HG03039 (cell line): ENCODE measurements around the gene SMIM34.
"Not testable (repeated sequence)": the region's sequence is repeated elsewhere in the genome, so short reads cannot be mapped to it uniquely, and the experiment has no call there.

Source experiments
- ATAC-seq: cut with Tn5 transposase; IDR thresholded peaks from one replicate; pipeline ENCODE4 v1.9.1; 2021; ENCODE audit warnings: mild to moderate bottlenecking, moderate library complexity; ENCODE audit not compliant: unreplicated experiment

SMIM34 gene

DNA sequence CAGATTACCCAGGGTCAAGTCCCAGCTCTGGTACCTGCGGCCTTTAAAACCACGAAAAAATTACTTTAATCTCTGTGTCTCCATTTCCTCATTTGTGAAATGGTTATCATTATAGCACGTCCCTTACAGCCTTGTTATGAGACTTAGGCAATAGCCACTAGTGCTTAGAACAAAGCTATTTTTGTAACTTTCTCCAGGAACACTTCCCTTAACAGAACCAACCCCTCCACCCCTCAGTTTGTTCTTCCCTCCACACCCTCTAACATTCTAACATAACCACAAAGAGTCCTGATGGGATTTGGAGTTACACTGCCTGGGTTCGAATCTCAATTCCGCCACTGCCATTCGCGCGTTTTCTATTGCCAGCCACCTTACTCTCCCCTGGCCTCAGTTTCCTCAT is 49.3 kb downstream of the SMIM34 start:
- ATAC-seq = not testable (repeated sequence)

DNA sequence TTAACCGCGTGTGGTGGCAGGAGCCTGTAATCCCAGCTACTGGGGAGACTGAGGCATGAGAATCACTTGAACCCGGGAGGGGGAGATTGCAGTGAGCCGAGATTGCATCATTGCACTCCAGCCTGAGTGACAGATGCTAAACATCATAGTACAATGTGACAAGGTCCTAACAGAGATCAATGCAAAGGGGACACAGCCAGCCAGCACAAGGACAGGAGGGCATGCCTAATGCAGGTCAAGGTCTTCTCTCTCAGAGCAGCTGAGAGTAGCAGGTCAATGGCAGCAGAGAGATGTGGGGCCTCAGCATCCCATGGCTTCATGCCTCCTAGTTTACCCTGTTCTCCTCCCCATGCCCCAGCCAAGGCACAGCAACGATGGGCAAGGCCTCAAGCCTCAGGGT is 51.4 kb downstream of the SMIM34 start:
- ATAC-seq = no peak

DNA sequence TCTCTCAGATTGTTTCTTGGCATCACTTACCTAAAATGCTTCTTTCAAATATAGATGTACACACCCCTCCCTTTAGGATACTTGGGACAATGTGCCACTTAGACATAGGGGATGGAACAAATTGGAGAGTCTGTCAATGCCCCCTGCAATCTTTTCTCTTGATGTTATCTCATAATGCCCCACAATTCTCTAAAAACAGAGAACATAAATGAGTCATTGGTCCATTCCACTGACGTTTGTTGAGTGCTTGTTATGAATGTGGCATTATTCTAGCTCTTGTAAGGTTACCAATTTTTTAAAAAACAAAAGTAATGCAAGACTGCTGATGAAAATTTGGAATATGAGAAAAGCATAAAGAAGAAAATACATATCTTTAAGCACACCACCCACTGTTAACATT is 54.0 kb downstream of the SMIM34 start:
- no peak for ATAC-seq
